ELF-1 (cell line): Measurements from ENCODE around the gene NSFL1C.
"Not testable (repeated sequence)": the region's sequence is repeated elsewhere in the genome, so short reads cannot be mapped to it uniquely, and the experiment has no call there.

ENCODE experiments used
- DNase-seq: peaks from one replicate; pipeline ENCODE4 v3.0.0-alpha.2; 2016; ENCODE audit warnings: low read depth, low spot score

The NSFL1C gene

GRCh38 chr20:1466211-1467081, at the start of gene NSFL1C:
TSS of gene NSFL1C (minus strand) at chr20:1466849. CDS start at chr20:1466824, 25 bp downstream.
- peak; percentile 96 for DNase-seq

GRCh38 chr20:1513801-1514200, 47.2 kb upstream of the NSFL1C start:
- DNase-seq, result no peak

- no peak for DNase-seq
Measured at GRCh38 chr20:1509237-1509636, 42.6 kb upstream of the NSFL1C start.

- no peak for DNase-seq
Measured at GRCh38 chr20:1508574-1508973, 41.9 kb upstream of the NSFL1C start.

- DNase-seq, result no peak
Measured at GRCh38 chr20:1507276-1507675, 40.6 kb upstream of the NSFL1C start.

- DNase-seq, result no peak
Measured at GRCh38 chr20:1505871-1506270, 39.2 kb upstream of the NSFL1C start.

GRCh38 chr20:1505361-1505760, 38.7 kb upstream of the NSFL1C start:
- DNase-seq, result no peak

- peak; percentile 89 for DNase-seq
Measured at GRCh38 chr20:1503564-1504227, 37.0 kb upstream of the NSFL1C start.

GRCh38 chr20:1500496-1500895, 33.8 kb upstream of the NSFL1C start:
- peak; percentile 59 for DNase-seq

GRCh38 chr20:1499528-1500420, 33.1 kb upstream of the NSFL1C start:
- no peak for DNase-seq

GRCh38 chr20:1497371-1497770, 30.7 kb upstream of the NSFL1C start:
- DNase-seq, result not testable (repeated sequence)

- no peak for DNase-seq
Measured at GRCh38 chr20:1496930-1497329, 30.3 kb upstream of the NSFL1C start.

GRCh38 chr20:1494436-1494835, 27.8 kb upstream of the NSFL1C start:
- DNase-seq, result no peak

- DNase-seq, result no peak
Measured at GRCh38 chr20:1493536-1493935, 26.9 kb upstream of the NSFL1C start.

- no peak for DNase-seq
Measured at GRCh38 chr20:1491860-1492642, 25.4 kb upstream of the NSFL1C start.

- DNase-seq, result no peak
Measured at GRCh38 chr20:1491281-1491840, 24.7 kb upstream of the NSFL1C start, which contains the start of gene SIRPB2. TSS of gene SIRPB2 (minus strand) at chr20:1491420. CDS start at chr20:1491359, 61 bp downstream.

GRCh38 chr20:1490643-1491195, 24.1 kb upstream of the NSFL1C start:
- DNase-seq, result no peak

GRCh38 chr20:1489764-1490436, 23.3 kb upstream of the NSFL1C start:
- DNase-seq, result no peak

GRCh38 chr20:1489325-1489724, 22.7 kb upstream of the NSFL1C start:
- no peak for DNase-seq

- no peak for DNase-seq
Measured at GRCh38 chr20:1486566-1486965, 19.9 kb upstream of the NSFL1C start.
